HCT116 (cell line): Measurements from ENCODE around the gene PPM1D.

ENCODE experiments used
- EZH2 ChIP-seq: fragments of 200-600 bp; sonication (generic); IDR thresholded peaks from 2 replicates; pipeline ENCODE4 v1.6.1; 2017; ENCODE audit warnings: antibody characterized with exemption, mixed run types
- EZH2phosphoT487 ChIP-seq: fragments of 200-600 bp; IDR thresholded peaks from 2 replicates; pipeline ENCODE4 v1.6.1; 2018; ENCODE audit warnings: antibody characterized with exemption, borderline replicate concordance
- POLR2A ChIP-seq: IDR thresholded peaks from 2 replicates; pipeline ENCODE4 v1.7.0; 2011; ENCODE audit warnings: borderline replicate concordance; ENCODE audit not compliant: insufficient read depth, insufficient read length; ENCODE audit errors: extremely low read depth
- TF ChIP-seq, protein P1 (sequence below), 3 experiments: fragments of 200-600 bp in 1 of 3; sonication (generic) in 1 of 3; IDR thresholded peaks in 2 of 3; conservative IDR thresholded peaks in 1 of 3; 2 replicates each; pipeline ENCODE4 v1.5.1; 2012 to 2017; ENCODE audit warnings: low read depth in 2 of 3, low read length in 2 of 3, antibody characterized with exemption in 1 of 3, borderline replicate concordance in 1 of 3, control low read depth in 1 of 3, mild to moderate bottlenecking in 1 of 3, mixed read lengths in 1 of 3, mixed run types in 1 of 3, moderate library complexity in 1 of 3; ENCODE audit not compliant: insufficient read depth in 1 of 3
- TF ChIP-seq, protein P2 (sequence below): IDR thresholded peaks from 2 replicates; pipeline ENCODE4 v1.6.1; 2012

DNA sequence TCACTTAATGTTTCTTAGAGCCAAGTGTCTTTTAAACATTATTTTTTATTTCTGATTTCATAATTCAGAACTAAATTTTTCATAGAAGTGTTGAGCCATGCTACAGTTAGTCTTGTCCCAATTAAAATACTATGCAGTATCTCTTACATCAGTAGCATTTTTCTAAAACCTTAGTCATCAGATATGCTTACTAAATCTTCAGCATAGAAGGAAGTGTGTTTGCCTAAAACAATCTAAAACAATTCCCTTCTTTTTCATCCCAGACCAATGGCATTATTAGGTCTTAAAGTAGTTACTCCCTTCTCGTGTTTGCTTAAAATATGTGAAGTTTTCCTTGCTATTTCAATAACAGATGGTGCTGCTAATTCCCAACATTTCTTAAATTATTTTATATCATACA is 64.0 kb downstream of the PPM1D start:
- TF ChIP-seq EZH2 (no peak), EZH2phosphoT487 (no peak), POLR2A (no peak)
- TF ChIP-seq, protein P1, sequence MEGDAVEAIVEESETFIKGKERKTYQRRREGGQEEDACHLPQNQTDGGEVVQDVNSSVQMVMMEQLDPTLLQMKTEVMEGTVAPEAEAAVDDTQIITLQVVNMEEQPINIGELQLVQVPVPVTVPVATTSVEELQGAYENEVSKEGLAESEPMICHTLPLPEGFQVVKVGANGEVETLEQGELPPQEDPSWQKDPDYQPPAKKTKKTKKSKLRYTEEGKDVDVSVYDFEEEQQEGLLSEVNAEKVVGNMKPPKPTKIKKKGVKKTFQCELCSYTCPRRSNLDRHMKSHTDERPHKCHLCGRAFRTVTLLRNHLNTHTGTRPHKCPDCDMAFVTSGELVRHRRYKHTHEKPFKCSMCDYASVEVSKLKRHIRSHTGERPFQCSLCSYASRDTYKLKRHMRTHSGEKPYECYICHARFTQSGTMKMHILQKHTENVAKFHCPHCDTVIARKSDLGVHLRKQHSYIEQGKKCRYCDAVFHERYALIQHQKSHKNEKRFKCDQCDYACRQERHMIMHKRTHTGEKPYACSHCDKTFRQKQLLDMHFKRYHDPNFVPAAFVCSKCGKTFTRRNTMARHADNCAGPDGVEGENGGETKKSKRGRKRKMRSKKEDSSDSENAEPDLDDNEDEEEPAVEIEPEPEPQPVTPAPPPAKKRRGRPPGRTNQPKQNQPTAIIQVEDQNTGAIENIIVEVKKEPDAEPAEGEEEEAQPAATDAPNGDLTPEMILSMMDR (IDR thresholded peaks at IDR 0.05 in 2 of 3, conservative IDR thresholded peaks at IDR 0.05 in 1 of 3; ENCODE audit: borderline replicate concordance in 1 of 3, insufficient read depth in 1 of 3, low read depth in 2 of 3, low read length in 2 of 3) = no peak
- TF ChIP-seq, protein P2, sequence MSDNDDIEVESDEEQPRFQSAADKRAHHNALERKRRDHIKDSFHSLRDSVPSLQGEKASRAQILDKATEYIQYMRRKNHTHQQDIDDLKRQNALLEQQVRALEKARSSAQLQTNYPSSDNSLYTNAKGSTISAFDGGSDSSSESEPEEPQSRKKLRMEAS = no peak
